Activated naive CD8-positive, alpha-beta T cell (primary cell): ENCODE results near the gene PDZRN3.
"Not testable (repeated sequence)": the region's sequence is repeated elsewhere in the genome, so short reads cannot be mapped to it uniquely, and the experiment has no call there.

Experiments used
- H3K27ac Mint-ChIP-seq: one replicate; pipeline ENCODE4 v1.8.0; 2021; ENCODE audit warnings: mixed read lengths
- H3K27me3 Mint-ChIP-seq: one replicate; pipeline ENCODE4 v1.8.0; 2021; ENCODE audit warnings: mixed read lengths
- H3K36me3 Mint-ChIP-seq: one replicate; pipeline ENCODE4 v1.8.0; 2021; ENCODE audit warnings: mixed read lengths
- H3K4me1 Mint-ChIP-seq: one replicate; pipeline ENCODE4 v1.8.0; 2021; ENCODE audit warnings: low read depth, mixed read lengths
- H3K4me3 Mint-ChIP-seq: one replicate; pipeline ENCODE4 v1.8.0; 2021; ENCODE audit warnings: mild to moderate bottlenecking, mixed read lengths
- H3K9me3 Mint-ChIP-seq: one replicate; pipeline ENCODE4 v1.8.0; 2021; ENCODE audit warnings: low read depth, mixed read lengths

The PDZRN3 gene

GRCh38 chr3:73586190-73586589, 38.6 kb downstream of the PDZRN3 start:
- no peak overlapping the region for H3K4me3 Mint-ChIP-seq
- no peak overlapping the region for H3K27ac Mint-ChIP-seq

GRCh38 chr3:73584873-73585272, 39.9 kb downstream of the PDZRN3 start:
- no peak overlapping the region for H3K27ac Mint-ChIP-seq
- H3K4me1 Mint-ChIP-seq, result no peaks in the 10 kb centered on the region
- peaks cover 1% of the 10 kb centered on the region for H3K27me3 Mint-ChIP-seq
- H3K9me3 Mint-ChIP-seq, result no peaks in the 10 kb centered on the region
- no peaks in the 10 kb centered on the region for H3K36me3 Mint-ChIP-seq
- H3K4me3 Mint-ChIP-seq, result no peak overlapping the region

More at GRCh38 chr3:73586190-73586589, 38.6 kb downstream of the PDZRN3 start:
- peaks cover 4% of the 10 kb centered on the region for H3K27me3 Mint-ChIP-seq
- no peaks in the 10 kb centered on the region for H3K9me3 Mint-ChIP-seq
- no peaks in the 10 kb centered on the region for H3K36me3 Mint-ChIP-seq
- no peaks in the 10 kb centered on the region for H3K4me1 Mint-ChIP-seq

GRCh38 chr3:73582535-73582934, 42.2 kb downstream of the PDZRN3 start:
- H3K4me1 Mint-ChIP-seq, result no peaks in the 10 kb centered on the region
- H3K27me3 Mint-ChIP-seq, result peaks cover 2% of the 10 kb centered on the region
- no peak overlapping the region for H3K27ac Mint-ChIP-seq
- H3K4me3 Mint-ChIP-seq, result no peak overlapping the region
- H3K36me3 Mint-ChIP-seq, result no peaks in the 10 kb centered on the region
- H3K9me3 Mint-ChIP-seq, result no peaks in the 10 kb centered on the region

GRCh38 chr3:73581134-73581846, 43.5 kb downstream of the PDZRN3 start:
- H3K9me3 Mint-ChIP-seq, result no peaks in the 10 kb centered on the region
- no peaks in the 10 kb centered on the region for H3K4me1 Mint-ChIP-seq
- no peaks in the 10 kb centered on the region for H3K36me3 Mint-ChIP-seq
- H3K27ac Mint-ChIP-seq, result no peak overlapping the region
- no peak overlapping the region for H3K4me3 Mint-ChIP-seq
- peaks cover 2% of the 10 kb centered on the region for H3K27me3 Mint-ChIP-seq

- no peak overlapping the region for H3K27ac Mint-ChIP-seq
- H3K4me3 Mint-ChIP-seq, result no peak overlapping the region
- H3K36me3 Mint-ChIP-seq, result no peaks in the 10 kb centered on the region
- H3K27me3 Mint-ChIP-seq, result peaks cover 2% of the 10 kb centered on the region
- H3K9me3 Mint-ChIP-seq, result no peaks in the 10 kb centered on the region
- no peaks in the 10 kb centered on the region for H3K4me1 Mint-ChIP-seq
Measured at GRCh38 chr3:73580343-73580742, 44.4 kb downstream of the PDZRN3 start.

- H3K36me3 Mint-ChIP-seq, result no peaks in the 10 kb centered on the region
- no peaks in the 10 kb centered on the region for H3K9me3 Mint-ChIP-seq
- no peaks in the 10 kb centered on the region for H3K4me1 Mint-ChIP-seq
- no peak overlapping the region for H3K27ac Mint-ChIP-seq
- H3K4me3 Mint-ChIP-seq, result no peak overlapping the region
- H3K27me3 Mint-ChIP-seq, result peaks cover 7% of the 10 kb centered on the region
Measured at GRCh38 chr3:73577704-73578103, 47.0 kb downstream of the PDZRN3 start.

- no peaks in the 10 kb centered on the region for H3K4me1 Mint-ChIP-seq
- no peak overlapping the region for H3K4me3 Mint-ChIP-seq
- H3K9me3 Mint-ChIP-seq, result no peaks in the 10 kb centered on the region
- no peaks in the 10 kb centered on the region for H3K36me3 Mint-ChIP-seq
- H3K27ac Mint-ChIP-seq, result no peak overlapping the region
- peaks cover 11% of the 10 kb centered on the region for H3K27me3 Mint-ChIP-seq
Measured at GRCh38 chr3:73576999-73577461, 47.7 kb downstream of the PDZRN3 start.

- peaks cover 16% of the 10 kb centered on the region for H3K27me3 Mint-ChIP-seq
- no peaks in the 10 kb centered on the region for H3K4me1 Mint-ChIP-seq
- H3K4me3 Mint-ChIP-seq, result no peak overlapping the region
- no peaks in the 10 kb centered on the region for H3K9me3 Mint-ChIP-seq
- no peaks in the 10 kb centered on the region for H3K36me3 Mint-ChIP-seq
- H3K27ac Mint-ChIP-seq, result no peak overlapping the region
Measured at GRCh38 chr3:73575953-73576352, 48.8 kb downstream of the PDZRN3 start.

- Mint-ChIP-seq H3K27ac (no peak overlapping the region), H3K4me1 (no peaks in the 10 kb centered on the region), H3K9me3 (no peaks in the 10 kb centered on the region), H3K36me3 (no peaks in the 10 kb centered on the region), H3K27me3 (peaks cover 19% of the 10 kb centered on the region), H3K4me3 (no peak overlapping the region)
Measured at GRCh38 chr3:73575519-73575918, 49.2 kb downstream of the PDZRN3 start.

GRCh38 chr3:73573204-73573603, 51.5 kb downstream of the PDZRN3 start:
- Mint-ChIP-seq H3K27ac (no peak overlapping the region), H3K27me3 (peaks cover 25% of the 10 kb centered on the region), H3K4me1 (no peaks in the 10 kb centered on the region), H3K36me3 (no peaks in the 10 kb centered on the region), H3K9me3 (no peaks in the 10 kb centered on the region), H3K4me3 (no peak overlapping the region)

GRCh38 chr3:73572368-73572767, 52.4 kb downstream of the PDZRN3 start:
- H3K4me3 Mint-ChIP-seq, result no peak overlapping the region
- no peak overlapping the region for H3K27ac Mint-ChIP-seq
- no peaks in the 10 kb centered on the region for H3K4me1 Mint-ChIP-seq
- H3K9me3 Mint-ChIP-seq, result no peaks in the 10 kb centered on the region
- H3K36me3 Mint-ChIP-seq, result no peaks in the 10 kb centered on the region
- peaks cover 22% of the 10 kb centered on the region for H3K27me3 Mint-ChIP-seq

- H3K4me1 Mint-ChIP-seq, result no peaks in the 10 kb centered on the region
- H3K36me3 Mint-ChIP-seq, result no peaks in the 10 kb centered on the region
- peaks cover 22% of the 10 kb centered on the region for H3K27me3 Mint-ChIP-seq
- no peak overlapping the region for H3K27ac Mint-ChIP-seq
- H3K4me3 Mint-ChIP-seq, result no peak overlapping the region
- H3K9me3 Mint-ChIP-seq, result no peaks in the 10 kb centered on the region
Measured at GRCh38 chr3:73571238-73571794, 53.4 kb downstream of the PDZRN3 start.

- H3K4me1 Mint-ChIP-seq, result no peaks in the 10 kb centered on the region
- no peak overlapping the region for H3K4me3 Mint-ChIP-seq
- H3K9me3 Mint-ChIP-seq, result no peaks in the 10 kb centered on the region
- peaks cover 22% of the 10 kb centered on the region for H3K27me3 Mint-ChIP-seq
- no peaks in the 10 kb centered on the region for H3K36me3 Mint-ChIP-seq
- no peak overlapping the region for H3K27ac Mint-ChIP-seq
Measured at GRCh38 chr3:73569246-73569760, 55.4 kb downstream of the PDZRN3 start.

- Mint-ChIP-seq H3K4me3 (no peak overlapping the region), H3K36me3 (no peaks in the 10 kb centered on the region), H3K9me3 (no peaks in the 10 kb centered on the region), H3K4me1 (no peaks in the 10 kb centered on the region), H3K27ac (no peak overlapping the region), H3K27me3 (peaks cover 23% of the 10 kb centered on the region)
Measured at GRCh38 chr3:73568371-73568862, 56.3 kb downstream of the PDZRN3 start.

- not testable (repeated sequence) for H3K9me3 Mint-ChIP-seq, H3K4me1 Mint-ChIP-seq, H3K4me3 Mint-ChIP-seq, H3K36me3 Mint-ChIP-seq, H3K27ac Mint-ChIP-seq, H3K27me3 Mint-ChIP-seq
Measured at GRCh38 chr3:73565374-73565773, 59.4 kb downstream of the PDZRN3 start.
